ENCODE results near the gene ANXA5.

The ANXA5 gene

DNA sequence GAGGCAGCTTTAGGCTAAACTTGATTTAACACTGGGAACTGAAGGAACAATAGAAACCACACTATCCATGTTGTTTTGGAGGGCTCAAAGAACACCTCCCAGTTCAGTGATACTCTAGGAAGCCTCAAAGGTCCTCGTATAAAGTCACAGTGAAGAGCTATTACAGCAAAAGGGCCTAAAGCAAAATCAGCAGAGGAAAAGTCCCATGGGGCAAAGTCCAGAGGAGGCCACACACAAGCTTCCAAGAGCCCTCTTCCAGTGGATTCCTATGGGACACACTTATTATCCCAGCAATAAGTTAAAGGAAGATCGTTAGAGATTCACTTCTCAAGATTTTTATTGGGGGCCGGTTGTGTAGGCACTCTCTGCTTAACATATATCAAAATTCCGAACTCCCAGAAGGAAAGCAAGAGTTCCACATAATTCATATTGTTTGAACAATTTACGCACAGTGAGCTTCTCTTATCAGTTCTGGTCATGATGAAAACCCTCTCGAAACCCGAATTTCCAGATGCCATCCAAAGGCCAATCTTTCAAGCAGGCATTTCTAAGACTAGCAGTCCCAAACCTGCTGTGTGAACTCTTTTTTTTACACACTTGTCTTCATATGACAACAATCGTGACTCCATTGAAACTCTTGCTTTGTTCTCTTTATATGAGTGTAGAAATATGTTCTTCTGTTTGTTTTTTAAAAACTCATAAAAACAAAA, 53.7 kb downstream of the ANXA5 start:
- no peak for DNase-seq (ENCODE audit: low read depth in 2 of 2)

DNA sequence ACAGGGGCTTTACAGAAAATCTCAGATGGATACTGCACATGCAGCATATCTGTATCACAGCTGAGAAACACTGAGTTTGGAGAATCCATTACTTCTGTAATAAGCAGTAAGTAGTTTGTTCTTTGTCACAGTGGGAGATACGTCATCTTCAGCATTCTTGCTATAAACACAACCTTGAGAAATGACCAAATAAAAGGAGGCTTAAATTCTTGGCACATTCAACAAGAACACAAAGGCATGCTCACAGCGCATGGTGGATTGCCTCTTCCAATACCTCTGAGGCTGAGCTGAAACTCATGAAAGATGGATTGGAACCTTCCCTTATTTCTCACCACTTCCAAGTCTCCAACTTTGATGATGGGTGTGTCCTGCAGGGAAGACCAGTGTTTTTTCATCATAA, 54.5 kb downstream of the ANXA5 start:
- DNase-seq (ENCODE audit: low read depth in 2 of 2), result no peak

DNA sequence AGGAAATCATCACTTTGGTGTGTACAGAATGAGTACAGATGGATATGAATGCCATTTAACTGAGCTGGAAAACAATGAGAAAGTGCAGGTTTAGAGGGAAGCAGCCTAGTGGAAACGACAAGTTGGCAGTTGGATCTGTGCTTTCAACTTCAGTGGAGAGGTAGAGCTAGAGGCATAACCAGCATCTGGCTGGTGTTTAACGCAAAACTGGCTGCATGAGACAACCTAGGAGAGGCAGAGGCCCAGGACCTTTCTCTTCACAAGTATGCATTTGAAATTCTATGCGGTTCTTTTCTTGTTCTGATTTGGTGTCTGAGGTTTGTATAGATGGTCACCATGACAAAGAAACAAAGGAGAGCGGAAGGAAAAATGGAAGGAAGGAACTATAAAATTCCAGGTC, 63.1 kb downstream of the ANXA5 start:
- DNase-seq (ENCODE audit: low read depth in 2 of 2), result no peak

GRCh38 chr4:121632636-121633035, 64.1 kb downstream of the ANXA5 start:
- no peak for DNase-seq (ENCODE audit: low read depth in 2 of 2)
